ENCODE results near the gene SH2D3A.

Gene SH2D3A

GRCh38 chr19:6740589-6741343 lies 26.5 kb downstream of the SH2D3A start:
- no peak overlapping the region for H2BK120ac ChIP-seq (ENCODE audit: low read depth, low read length)
- peak overlapping the region; percentile 65 for H3K27ac ChIP-seq (ENCODE audit: low read length, poor library complexity, severe bottlenecking)
- peak overlapping the region in 1 of 2 experiments; percentile 45 for H2BK12ac ChIP-seq (ENCODE audit: low read length in 2 of 2)
- peak overlapping the region in 1 of 2 experiments; percentile 33 for H3K14ac ChIP-seq (ENCODE audit: low read length in 2 of 2)
- H3K36me3 ChIP-seq (ENCODE audit: control insufficient read depth in 1 of 2, insufficient read depth in 2 of 2, low read depth in 1 of 2, low read length in 2 of 2) = peaks cover 23% of the 10 kb centered on the region in 2 experiments
- peak; percentile 55 for DNase-seq
- peak overlapping the region; percentile 90 for H3K9ac ChIP-seq (ENCODE audit: low read length)
- peak overlapping the region; percentile 37 for H2BK5ac ChIP-seq (ENCODE audit: low read depth, low read length, poor library complexity, severe bottlenecking)
- peaks cover 42% of the 10 kb centered on the region for H3K4me1 ChIP-seq (ENCODE audit: control insufficient read depth, insufficient read depth, low read depth, low read length)
- H3K27me3 ChIP-seq (ENCODE audit: control insufficient read depth in 1 of 2, insufficient read depth in 1 of 2, low read length in 2 of 2) = no peaks in the 10 kb centered on the region
- peak overlapping the region; percentile 97 for H3K4me2 ChIP-seq (ENCODE audit: low read length, poor library complexity, severe bottlenecking)
- peak overlapping the region in 1 of 2 experiments; percentile 73 for H3K23ac ChIP-seq (ENCODE audit: low read length in 2 of 2)
- H3K18ac ChIP-seq (ENCODE audit: low read depth in 1 of 2, low read length in 2 of 2) = peak overlapping the region; percentile 68 to 75
- H2AFZ ChIP-seq (ENCODE audit: low read depth, low read length) = peak overlapping the region; percentile 20
- H4K8ac ChIP-seq (ENCODE audit: low read length) = no peak overlapping the region
- peak overlapping the region; percentile 87 to 96 for H3K4me3 ChIP-seq (ENCODE audit: insufficient read depth in 1 of 2, low read depth in 1 of 2, low read length in 2 of 2)
- no peak overlapping the region for H2AK5ac ChIP-seq (ENCODE audit: low read length, severe bottlenecking)
- H3K79me1 ChIP-seq (replicated peaks; ENCODE audit: low read length, poor library complexity, severe bottlenecking) = peaks cover 13% of the 10 kb centered on the region
- H3K4ac ChIP-seq (ENCODE audit: low read depth in 1 of 2, low read length in 2 of 2) = peak overlapping the region in 1 of 2 experiments; percentile 91
- H4K91ac ChIP-seq (ENCODE audit: low read length) = no peak overlapping the region
- no peaks in the 10 kb centered on the region for H3K9me3 ChIP-seq (ENCODE audit: control insufficient read depth, low read length)
- H2BK15ac ChIP-seq (ENCODE audit: low read depth, poor library complexity, severe bottlenecking) = no peak overlapping the region
- WGBS = under 1% methylated on average over 40 of the region's 46 CpGs

DNA sequence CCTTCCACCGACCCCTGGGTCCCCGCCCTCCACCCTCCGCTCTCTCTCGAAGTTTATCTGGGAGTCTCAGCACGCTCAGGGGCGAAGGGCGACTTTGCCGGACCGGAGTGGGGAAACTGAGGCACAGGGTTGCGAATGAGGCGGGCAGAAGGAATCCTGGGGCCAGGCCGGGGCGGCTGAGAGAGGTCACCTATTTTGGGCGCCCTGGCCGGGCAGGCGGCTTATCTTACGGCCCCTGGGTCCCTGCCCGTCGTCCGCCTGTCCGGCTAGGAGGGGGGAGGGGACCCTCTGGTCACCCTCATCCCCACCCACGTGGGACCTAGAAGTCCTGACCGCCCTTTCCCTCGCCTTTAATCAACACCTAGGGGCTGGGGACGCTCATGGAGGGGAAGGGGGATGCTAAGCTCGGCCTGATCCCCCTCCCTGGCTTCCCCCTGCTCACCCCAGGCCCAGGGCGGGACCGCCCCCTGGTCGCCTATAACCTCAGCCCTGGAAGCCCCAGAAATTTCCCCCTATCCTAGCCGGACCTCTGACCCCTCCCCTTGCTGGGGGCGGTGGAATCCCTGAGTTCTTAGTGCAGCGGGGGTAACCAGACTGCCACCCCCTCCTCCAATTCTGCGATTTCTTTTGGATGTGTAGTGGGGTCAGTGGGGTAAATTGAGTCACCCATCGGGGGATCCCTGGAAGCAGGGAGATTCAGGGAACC lies 27.2 kb downstream of the SH2D3A start:
- H3K4ac ChIP-seq (ENCODE audit: low read depth in 1 of 2, low read length in 2 of 2) = peak overlapping the region; percentile 82 to 91
- H4K8ac ChIP-seq (ENCODE audit: low read length) = peak overlapping the region; percentile 13
- peak overlapping the region; percentile 65 for H3K27ac ChIP-seq (ENCODE audit: low read length, poor library complexity, severe bottlenecking)
- peak overlapping the region; percentile 0 for H2AFZ ChIP-seq (ENCODE audit: low read depth, low read length)
- peak; percentile 51 for DNase-seq
- H2BK12ac ChIP-seq (ENCODE audit: low read length in 2 of 2) = peak overlapping the region in 1 of 2 experiments; percentile 78
- no peak overlapping the region for H2BK120ac ChIP-seq (ENCODE audit: low read depth, low read length)
- H3K4me2 ChIP-seq (ENCODE audit: low read length, poor library complexity, severe bottlenecking) = peak overlapping the region; percentile 97
- peak overlapping the region; percentile 26 for H2BK15ac ChIP-seq (ENCODE audit: low read depth, poor library complexity, severe bottlenecking)
- no peak overlapping the region for H2AK5ac ChIP-seq (ENCODE audit: low read length, severe bottlenecking)
- H3K4me3 ChIP-seq (ENCODE audit: insufficient read depth in 1 of 2, low read depth in 1 of 2, low read length in 2 of 2) = peak overlapping the region; percentile 87 to 96
- peak overlapping the region; percentile 18 for H4K91ac ChIP-seq (ENCODE audit: low read length)
- peak overlapping the region in 1 of 2 experiments; percentile 94 for H3K23ac ChIP-seq (ENCODE audit: low read length in 2 of 2)
- peaks cover 17% of the 10 kb centered on the region for H3K79me1 ChIP-seq (replicated peaks; ENCODE audit: low read length, poor library complexity, severe bottlenecking)
- peak overlapping the region; percentile 37 for H2BK5ac ChIP-seq (ENCODE audit: low read depth, low read length, poor library complexity, severe bottlenecking)
- H3K14ac ChIP-seq (ENCODE audit: low read length in 2 of 2) = peak overlapping the region in 1 of 2 experiments; percentile 82
- H3K36me3 ChIP-seq (ENCODE audit: control insufficient read depth in 1 of 2, insufficient read depth in 2 of 2, low read depth in 1 of 2, low read length in 2 of 2) = peaks cover 20 to 25% of the 10 kb centered on the region in 2 experiments
- H3K27me3 ChIP-seq (ENCODE audit: control insufficient read depth in 1 of 2, insufficient read depth in 1 of 2, low read length in 2 of 2) = no peaks in the 10 kb centered on the region
- 0% methylated on average over 9 of the region's 34 CpGs for WGBS
- peaks cover 43% of the 10 kb centered on the region for H3K4me1 ChIP-seq (ENCODE audit: control insufficient read depth, insufficient read depth, low read depth, low read length)
- H3K9me3 ChIP-seq (ENCODE audit: control insufficient read depth, low read length) = no peaks in the 10 kb centered on the region
- H3K18ac ChIP-seq (ENCODE audit: low read depth in 1 of 2, low read length in 2 of 2) = peak overlapping the region; percentile 75 to 91
- peak overlapping the region; percentile 90 for H3K9ac ChIP-seq (ENCODE audit: low read length)

DNA sequence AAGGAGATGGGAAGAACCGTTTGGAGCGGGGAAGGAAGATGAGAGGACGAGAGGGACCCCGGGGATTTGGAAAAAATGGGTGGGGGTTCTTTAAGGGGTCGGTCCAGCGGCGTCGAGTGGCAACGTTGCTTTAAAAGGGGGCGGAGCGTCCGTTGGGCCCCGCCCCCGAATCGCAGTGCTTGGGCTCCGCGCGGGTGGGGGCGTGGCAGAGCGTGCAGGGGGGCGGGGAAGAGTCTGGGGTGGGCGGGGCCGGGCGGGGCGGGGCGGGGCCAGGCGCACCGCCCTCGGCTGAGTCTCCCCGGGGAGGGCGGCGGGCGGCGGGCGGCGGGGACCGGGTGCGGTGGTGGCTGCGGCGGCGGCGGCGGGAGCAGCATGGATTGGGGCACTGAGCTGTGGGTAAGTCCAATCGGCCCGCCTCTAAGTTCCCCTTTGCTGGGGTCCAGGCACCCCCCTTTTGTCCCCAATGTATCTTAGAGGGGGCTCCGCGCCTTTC lies 27.8 kb downstream of the SH2D3A start, which contains the start of gene TRIP10:
Gene TRIP10 (plus strand): TSS at position 291 of the 493 bp plus-strand sequence. CDS start 82 bp downstream, at position 373.
- DNase-seq = peak; percentile 79

More for the DNA sequence above, 27.8 kb downstream of the SH2D3A start, which contains the start of gene TRIP10:
- no peak within 1 kb of the TSS for H2AK5ac ChIP-seq (ENCODE audit: low read length, severe bottlenecking)
- H3K9me3 ChIP-seq (ENCODE audit: control insufficient read depth, low read length) = no peaks in the 10 kb centered on the region
- peak within 1 kb of the TSS in 1 of 2 experiments; percentile 82 for H3K14ac ChIP-seq (ENCODE audit: low read length in 2 of 2)
- peak within 1 kb of the TSS; percentile 89 to 91 for H3K18ac ChIP-seq (ENCODE audit: low read depth in 1 of 2, low read length in 2 of 2)
- peak within 1 kb of the TSS; percentile 87 to 96 for H3K4me3 ChIP-seq (ENCODE audit: insufficient read depth in 1 of 2, low read depth in 1 of 2, low read length in 2 of 2)
- H3K36me3 ChIP-seq (ENCODE audit: control insufficient read depth in 1 of 2, insufficient read depth in 2 of 2, low read depth in 1 of 2, low read length in 2 of 2) = peaks cover 22% of the 10 kb centered on the region in 2 experiments
- 0% methylated on average over 4 of the region's 47 CpGs for WGBS
- peak within 1 kb of the TSS; percentile 44 for H2AFZ ChIP-seq (ENCODE audit: low read depth, low read length)
- peak within 1 kb of the TSS; percentile 37 for H2BK5ac ChIP-seq (ENCODE audit: low read depth, low read length, poor library complexity, severe bottlenecking)
- H2BK120ac ChIP-seq (ENCODE audit: low read depth, low read length) = peak within 1 kb of the TSS; percentile 81
- peak within 1 kb of the TSS; percentile 38 to 78 for H2BK12ac ChIP-seq (ENCODE audit: low read length in 2 of 2)
- H3K27me3 ChIP-seq (ENCODE audit: control insufficient read depth in 1 of 2, insufficient read depth in 1 of 2, low read length in 2 of 2) = no peaks in the 10 kb centered on the region
- peak within 1 kb of the TSS; percentile 91 to 96 for H3K4ac ChIP-seq (ENCODE audit: low read depth in 1 of 2, low read length in 2 of 2)
- peak within 1 kb of the TSS; percentile 97 for H3K4me2 ChIP-seq (ENCODE audit: low read length, poor library complexity, severe bottlenecking)
- H3K4me1 ChIP-seq (ENCODE audit: control insufficient read depth, insufficient read depth, low read depth, low read length) = peaks cover 40% of the 10 kb centered on the region
- H2BK15ac ChIP-seq (ENCODE audit: low read depth, poor library complexity, severe bottlenecking) = peak within 1 kb of the TSS; percentile 55
- H3K23ac ChIP-seq (ENCODE audit: low read length in 2 of 2) = peak within 1 kb of the TSS in 1 of 2 experiments; percentile 94
- peak within 1 kb of the TSS; percentile 98 for H4K8ac ChIP-seq (ENCODE audit: low read length)
- H4K91ac ChIP-seq (ENCODE audit: low read length) = peak within 1 kb of the TSS; percentile 22
- peak within 1 kb of the TSS; percentile 90 for H3K9ac ChIP-seq (ENCODE audit: low read length)
- H3K27ac ChIP-seq (ENCODE audit: low read length, poor library complexity, severe bottlenecking) = peak within 1 kb of the TSS; percentile 72
- H3K79me1 ChIP-seq (replicated peaks; ENCODE audit: low read length, poor library complexity, severe bottlenecking) = peaks cover 18% of the 10 kb centered on the region
